Prostate gland (tissue), 1 donor: ENCODE measurements around the gene KRTAP5-7.

Experiments used
- POLR2A ChIP-seq: fragments of 450-650 bp; IDR thresholded peaks from one replicate; pipeline ENCODE4 v1.6.1; 2016; ENCODE audit warnings: antibody characterized with exemption, mild to moderate bottlenecking
- POLR2AphosphoS5 ChIP-seq: sonication (generic); formaldehyde crosslinking; IDR thresholded peaks from one replicate; pipeline ENCODE4 v1.6.1; 2017; ENCODE audit warnings: antibody characterized with exemption

DNA sequence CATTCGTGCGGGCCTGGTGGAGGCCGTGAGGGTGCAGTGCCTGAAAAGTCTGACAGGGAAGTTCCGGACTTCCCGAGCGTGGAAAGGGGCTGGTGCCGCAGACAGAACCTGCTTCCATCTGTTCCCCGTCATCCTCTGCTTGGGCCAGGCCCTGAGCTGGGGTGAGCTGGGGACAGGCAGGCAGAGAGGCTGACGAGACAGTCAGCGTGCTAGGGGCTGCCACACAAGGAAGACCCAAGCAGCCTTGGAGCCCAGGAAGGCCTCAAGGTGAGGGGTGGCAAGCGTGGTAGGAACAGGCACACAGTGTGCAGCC, 48.6 kb upstream of the KRTAP5-7 start:
- TF ChIP-seq POLR2A: no peak
- TF ChIP-seq POLR2AphosphoS5: no peak
